A673 (cell line): Measurements from ENCODE around the gene TPTE2.

Experiments
- EZH2 ChIP-seq: fragments of 200-600 bp; sonication (generic); IDR thresholded peaks from 2 replicates; pipeline ENCODE4 v1.6.1; 2017; ENCODE audit warnings: borderline replicate concordance, low read depth, mild to moderate bottlenecking, mixed read lengths, antibody characterized with exemption, low read length; ENCODE audit not compliant: poor library complexity, severe bottlenecking
- TF ChIP-seq, protein P1 (sequence below): fragments of 300-800, 200-600 bp; sonication (generic); conservative IDR thresholded peaks from 2 replicates; pipeline ENCODE4 v1.5.1; 2017; ENCODE audit warnings: low read depth, mild to moderate bottlenecking, antibody characterized with exemption, low read length, moderate library complexity, mixed read lengths

DNA sequence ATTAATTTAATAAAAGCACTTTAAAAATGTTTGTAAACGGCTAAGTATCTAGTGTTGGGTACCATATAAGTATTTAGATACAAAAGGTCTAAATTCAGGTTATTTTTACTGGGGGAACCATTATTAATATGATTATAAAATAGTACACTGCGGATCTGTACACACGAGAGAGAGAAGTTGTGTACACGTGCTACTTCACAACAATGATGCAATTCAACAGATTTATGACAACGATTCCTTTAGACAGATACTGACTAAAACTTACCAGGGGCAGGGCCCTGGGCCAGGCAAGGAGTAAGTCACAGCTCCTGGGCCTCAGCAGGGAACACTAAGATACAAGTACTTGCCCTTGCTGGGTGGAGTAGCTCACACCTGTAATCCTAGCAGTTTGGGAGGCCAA is 29.1 kb upstream of the TPTE2 start:
- no peak for TF ChIP-seq EZH2
- TF ChIP-seq, protein P1, sequence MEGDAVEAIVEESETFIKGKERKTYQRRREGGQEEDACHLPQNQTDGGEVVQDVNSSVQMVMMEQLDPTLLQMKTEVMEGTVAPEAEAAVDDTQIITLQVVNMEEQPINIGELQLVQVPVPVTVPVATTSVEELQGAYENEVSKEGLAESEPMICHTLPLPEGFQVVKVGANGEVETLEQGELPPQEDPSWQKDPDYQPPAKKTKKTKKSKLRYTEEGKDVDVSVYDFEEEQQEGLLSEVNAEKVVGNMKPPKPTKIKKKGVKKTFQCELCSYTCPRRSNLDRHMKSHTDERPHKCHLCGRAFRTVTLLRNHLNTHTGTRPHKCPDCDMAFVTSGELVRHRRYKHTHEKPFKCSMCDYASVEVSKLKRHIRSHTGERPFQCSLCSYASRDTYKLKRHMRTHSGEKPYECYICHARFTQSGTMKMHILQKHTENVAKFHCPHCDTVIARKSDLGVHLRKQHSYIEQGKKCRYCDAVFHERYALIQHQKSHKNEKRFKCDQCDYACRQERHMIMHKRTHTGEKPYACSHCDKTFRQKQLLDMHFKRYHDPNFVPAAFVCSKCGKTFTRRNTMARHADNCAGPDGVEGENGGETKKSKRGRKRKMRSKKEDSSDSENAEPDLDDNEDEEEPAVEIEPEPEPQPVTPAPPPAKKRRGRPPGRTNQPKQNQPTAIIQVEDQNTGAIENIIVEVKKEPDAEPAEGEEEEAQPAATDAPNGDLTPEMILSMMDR, result no peak
